ENCODE results near the gene MCF2L2. TPM values are rescaled to one million over a fixed set of nuclear protein-coding genes. Genes with fewer than 3 reads are reported as not detected.

The MCF2L2 gene
- total RNA-seq, 1 experiment from 2014 or later = 1.7 TPM

- H3K4me3 ChIP-seq = no peak overlapping the region
Observed at GRCh38 chr3:183264268-183264667, 164.2 kb downstream of the MCF2L2 start.

GRCh38 chr3:183262875-183263378 lies 165.5 kb downstream of the MCF2L2 start:
- DNase-seq = no peak
- Histone ChIP-seq H3K27me3 (ENCODE audit: insufficient read depth, low read depth) (no peaks in the 10 kb centered on the region), H3K36me3 (ENCODE audit: low read depth) (peaks cover 17% of the 10 kb centered on the region), H3K4me3 (no peak overlapping the region), H3K4me1 (replicated peaks; ENCODE audit: insufficient read depth) (peaks cover 64% of the 10 kb centered on the region), H4K20me1 (ENCODE audit: insufficient read depth) (peaks cover 4% of the 10 kb centered on the region; the same call in 1 of the 2 replicates), H3K9me2 (ENCODE audit: insufficient read depth) (no peaks in the 10 kb centered on the region), H2AFZ (no peak overlapping the region), H3F3A (ENCODE audit: insufficient read depth, low read depth) (peaks cover 42% of the 10 kb centered on the region), H3K79me2 (ENCODE audit: low read depth) (peaks cover 96% of the 10 kb centered on the region), H3K9me3 (ENCODE audit: insufficient read depth, low read depth) (no peaks in the 10 kb centered on the region), H3K27ac (peak overlapping the region; percentile 85; the same call in 1 of the 2 replicates), H3K4me2 (no peak overlapping the region)
- intact Hi-C loops (cut with micrococcal nuclease; ENCODE audit: unreplicated experiment) = no loop called here
- BruUV-seq (replicated peaks) = no TSS peak
- POLR2A ChIA-PET (ENCODE audit: unreplicated experiment) = interaction anchor here (0.6 kb wide), 1 partner anchor 421 kb away, joined by 4 read pairs; no protein-coding TSS in a partner anchor
- CTCF ChIA-PET = no interaction called here
- TF ChIP-seq EZH2 (IDR thresholded peaks at IDR 0.05; ENCODE audit: low read depth) = no peak
- no peak for TF ChIP-seq CTCF (conservative IDR thresholded peaks at IDR 0.05)

More at GRCh38 chr3:183264268-183264667, 164.2 kb downstream of the MCF2L2 start:
- no peaks in the 10 kb centered on the region for H3K9me2 ChIP-seq (ENCODE audit: insufficient read depth)
- ChIA-PET POLR2A (ENCODE audit: unreplicated experiment) (no interaction called here), CTCF (interaction anchor here (1.2 kb wide), 1 partner anchor 79 kb away, joined by 3 read pairs; no protein-coding TSS in a partner anchor)
- peaks cover 73% of the 10 kb centered on the region for H3K4me1 ChIP-seq (replicated peaks; ENCODE audit: insufficient read depth)
- H3K36me3 ChIP-seq (ENCODE audit: low read depth) = peaks cover 8% of the 10 kb centered on the region
- no peak overlapping the region for H2AFZ ChIP-seq
- no peak for DNase-seq
- H3K4me2 ChIP-seq = peak overlapping the region; percentile 68; the same call in 1 of the 2 replicates
- H3K79me2 ChIP-seq (ENCODE audit: low read depth) = peaks cover 96% of the 10 kb centered on the region
- H3K27ac ChIP-seq = peak overlapping the region; percentile 85
- peaks cover 52% of the 10 kb centered on the region for H3F3A ChIP-seq (ENCODE audit: insufficient read depth, low read depth)
- H4K20me1 ChIP-seq (ENCODE audit: insufficient read depth) = no peaks in the 10 kb centered on the region; the same call in 1 of the 2 replicates
- H3K27me3 ChIP-seq (ENCODE audit: insufficient read depth, low read depth) = no peaks in the 10 kb centered on the region
- TF ChIP-seq CTCF (conservative IDR thresholded peaks at IDR 0.05) (no peak), EZH2 (IDR thresholded peaks at IDR 0.05; ENCODE audit: low read depth) (no peak)
- intact Hi-C loops (cut with micrococcal nuclease; ENCODE audit: unreplicated experiment) = no loop called here
- H3K9me3 ChIP-seq (ENCODE audit: insufficient read depth, low read depth) = no peaks in the 10 kb centered on the region
- no TSS peak for BruUV-seq (replicated peaks)

- H3K4me2 ChIP-seq = 0 out of 2 replicates have a peak overlapping the region, but pooled peaks have one; percentile 0
- peaks cover 38% of the 10 kb centered on the region for H3F3A ChIP-seq (ENCODE audit: insufficient read depth, low read depth)
- H3K36me3 ChIP-seq (ENCODE audit: low read depth) = peaks cover 28% of the 10 kb centered on the region
- H2AFZ ChIP-seq = no peak overlapping the region
- no peaks in the 10 kb centered on the region for H3K27me3 ChIP-seq (ENCODE audit: insufficient read depth, low read depth)
- intact Hi-C loops (cut with micrococcal nuclease; ENCODE audit: unreplicated experiment) = no loop called here
- H3K9me3 ChIP-seq (ENCODE audit: insufficient read depth, low read depth) = no peaks in the 10 kb centered on the region
- peaks cover 96% of the 10 kb centered on the region for H3K79me2 ChIP-seq (ENCODE audit: low read depth)
- ChIA-PET CTCF (no interaction called here), POLR2A (ENCODE audit: unreplicated experiment) (interaction anchor here (0.5 to 1.0 kb wide), 3 partner anchors 11 to 521 kb away, joined by 4 to 15 read pairs (median 11); no protein-coding TSS in a partner anchor)
- no TSS peak for BruUV-seq (replicated peaks)
- TF ChIP-seq CTCF (conservative IDR thresholded peaks at IDR 0.05) (no peak), EZH2 (IDR thresholded peaks at IDR 0.05; ENCODE audit: low read depth) (no peak)
- H3K4me3 ChIP-seq = no peak overlapping the region
- 0 out of 2 replicates have a peak overlapping the region, but pooled peaks have one; percentile 3 for H3K27ac ChIP-seq
- H3K9me2 ChIP-seq (ENCODE audit: insufficient read depth) = no peaks in the 10 kb centered on the region
- peaks cover 55% of the 10 kb centered on the region for H3K4me1 ChIP-seq (replicated peaks; ENCODE audit: insufficient read depth)
- H4K20me1 ChIP-seq (ENCODE audit: insufficient read depth) = peaks cover 4% of the 10 kb centered on the region; the same call in 1 of the 2 replicates
- no peak for DNase-seq
Observed at GRCh38 chr3:183261151-183261724, 167.2 kb downstream of the MCF2L2 start.
